ENCODE measurements around the gene RARA. TPM values are rescaled to one million over a fixed set of nuclear protein-coding genes. Genes with fewer than 3 reads are reported as not detected.

The RARA gene
- polyA plus RNA-seq, 1 experiment: 4.9 TPM

DNA sequence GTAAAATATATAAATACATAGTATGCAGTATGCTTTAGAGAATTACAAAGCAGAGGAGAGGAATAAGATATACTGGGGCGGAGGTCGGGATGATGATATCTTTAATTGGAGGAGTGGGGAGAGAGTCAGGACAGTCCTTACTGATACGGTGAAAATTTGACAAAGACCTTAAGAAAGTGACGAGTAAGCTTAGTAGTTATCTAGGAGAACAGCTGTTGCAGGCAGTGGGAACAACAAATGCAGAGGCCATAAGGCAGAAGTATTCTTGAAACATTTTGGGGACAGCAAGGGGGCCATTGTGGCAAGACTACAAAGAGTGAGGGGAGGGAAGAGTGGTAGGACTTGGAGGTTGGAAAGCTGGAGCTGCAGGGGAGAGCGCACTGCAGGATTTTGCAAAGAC, 43.6 kb upstream of the RARA start:
- DNase-seq (ENCODE audit: low read depth, low spot score): no peak
- Histone ChIP-seq H3K27ac (ENCODE audit: low read depth, low read length) (no peak overlapping the region), H3K4me3 (ENCODE audit: low read depth, low read length) (no peak overlapping the region), H3K9me3 (ENCODE audit: control insufficient read depth, insufficient read depth, low read length) (no peaks in the 10 kb centered on the region), H3K27me3 (ENCODE audit: control insufficient read depth, insufficient read depth, low read length) (no peaks in the 10 kb centered on the region)
- ChIA-PET CTCF (no interaction called here), POLR2A (no interaction called here)
- TF ChIP-seq, protein P1, sequence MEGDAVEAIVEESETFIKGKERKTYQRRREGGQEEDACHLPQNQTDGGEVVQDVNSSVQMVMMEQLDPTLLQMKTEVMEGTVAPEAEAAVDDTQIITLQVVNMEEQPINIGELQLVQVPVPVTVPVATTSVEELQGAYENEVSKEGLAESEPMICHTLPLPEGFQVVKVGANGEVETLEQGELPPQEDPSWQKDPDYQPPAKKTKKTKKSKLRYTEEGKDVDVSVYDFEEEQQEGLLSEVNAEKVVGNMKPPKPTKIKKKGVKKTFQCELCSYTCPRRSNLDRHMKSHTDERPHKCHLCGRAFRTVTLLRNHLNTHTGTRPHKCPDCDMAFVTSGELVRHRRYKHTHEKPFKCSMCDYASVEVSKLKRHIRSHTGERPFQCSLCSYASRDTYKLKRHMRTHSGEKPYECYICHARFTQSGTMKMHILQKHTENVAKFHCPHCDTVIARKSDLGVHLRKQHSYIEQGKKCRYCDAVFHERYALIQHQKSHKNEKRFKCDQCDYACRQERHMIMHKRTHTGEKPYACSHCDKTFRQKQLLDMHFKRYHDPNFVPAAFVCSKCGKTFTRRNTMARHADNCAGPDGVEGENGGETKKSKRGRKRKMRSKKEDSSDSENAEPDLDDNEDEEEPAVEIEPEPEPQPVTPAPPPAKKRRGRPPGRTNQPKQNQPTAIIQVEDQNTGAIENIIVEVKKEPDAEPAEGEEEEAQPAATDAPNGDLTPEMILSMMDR (IDR thresholded peaks at IDR 0.05; ENCODE audit: low read depth, low read length): no peak

DNA sequence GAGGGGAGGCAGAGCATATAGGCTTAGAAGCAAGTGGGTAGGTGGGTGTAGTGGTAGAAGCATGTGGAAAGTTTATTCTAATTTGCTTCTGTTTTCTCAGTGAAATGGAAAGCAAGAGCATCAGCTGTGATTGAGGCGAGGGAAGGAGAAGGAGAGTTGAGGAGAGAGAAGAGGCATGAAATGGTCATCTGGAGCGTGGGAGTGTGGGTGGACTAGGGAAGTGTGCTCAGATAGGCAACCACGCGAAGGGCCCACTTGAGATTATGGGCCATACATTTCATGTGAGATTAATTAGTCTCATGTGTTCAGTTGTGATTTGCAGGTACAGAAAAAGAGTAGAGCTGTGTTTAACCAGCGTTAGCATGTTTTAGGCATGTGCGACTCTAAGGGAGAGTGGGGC, 42.1 kb upstream of the RARA start:
- H3K27ac ChIP-seq (ENCODE audit: low read depth, low read length): no peak overlapping the region
- POLR2A ChIA-PET: interaction anchor here (1.4 kb wide), 1 partner anchor 48 kb away, joined by 3 read pairs; no protein-coding TSS in a partner anchor
- H3K9me3 ChIP-seq (ENCODE audit: control insufficient read depth, insufficient read depth, low read length): no peaks in the 10 kb centered on the region
- CTCF ChIA-PET: interaction anchor here (0.6 to 1.9 kb wide), 3 partner anchors 22 to 88 kb away, joined by 3 to 6 read pairs (median 4); partner anchors contain the start of gene WIPF2
- TF ChIP-seq, protein P1 (IDR thresholded peaks at IDR 0.05; ENCODE audit: low read depth, low read length): no peak
- H3K4me3 ChIP-seq (ENCODE audit: low read depth, low read length): no peak overlapping the region
- DNase-seq (ENCODE audit: low read depth, low spot score): no peak
- no peaks in the 10 kb centered on the region for H3K27me3 ChIP-seq (ENCODE audit: control insufficient read depth, insufficient read depth, low read length)

DNA sequence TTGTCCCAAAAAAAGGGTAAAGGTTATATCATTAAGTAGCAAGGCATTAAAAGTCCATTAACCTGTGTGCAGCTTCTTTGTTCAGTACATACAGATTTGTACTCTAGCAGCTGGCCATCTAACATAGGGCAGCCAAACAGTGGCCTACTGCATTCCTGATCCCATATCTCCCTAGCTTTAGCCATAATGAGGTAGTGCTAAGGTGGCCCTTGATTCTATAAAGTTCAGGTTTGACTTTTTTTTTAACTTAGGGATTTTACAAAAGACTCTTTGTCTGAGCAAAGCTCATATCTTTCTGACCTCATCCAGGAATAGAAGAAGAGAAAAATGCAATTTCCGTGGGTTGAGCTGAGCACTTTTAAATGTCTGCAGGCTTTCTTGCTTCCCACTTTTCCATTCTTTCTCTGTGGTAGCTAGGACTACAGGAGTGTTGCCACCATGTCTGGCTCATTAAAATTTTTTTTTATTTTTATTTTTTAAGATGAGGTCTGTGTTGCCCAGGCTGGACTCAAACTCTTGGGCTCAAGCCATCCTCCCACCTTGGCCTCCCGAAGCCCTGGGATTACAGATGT, 40.8 kb upstream of the RARA start:
- Histone ChIP-seq H3K27ac (ENCODE audit: low read depth, low read length) (no peak overlapping the region), H3K27me3 (ENCODE audit: control insufficient read depth, insufficient read depth, low read length) (no peaks in the 10 kb centered on the region), H3K9me3 (ENCODE audit: control insufficient read depth, insufficient read depth, low read length) (no peaks in the 10 kb centered on the region), H3K4me3 (ENCODE audit: low read depth, low read length) (no peak overlapping the region)
- no peak for DNase-seq (ENCODE audit: low read depth, low spot score)
- TF ChIP-seq, protein P1 (IDR thresholded peaks at IDR 0.05; ENCODE audit: low read depth, low read length): no peak
- POLR2A ChIA-PET: interaction anchor here (1.1 to 1.4 kb wide), 2 partner anchors 15 to 50 kb away, joined by 3 read pairs; no protein-coding TSS in a partner anchor
- CTCF ChIA-PET: interaction anchor here (0.5 to 1.9 kb wide), 3 partner anchors 49 to 124 kb away, joined by 3 to 6 read pairs (median 3); partner anchors contain the start of gene WIPF2

DNA sequence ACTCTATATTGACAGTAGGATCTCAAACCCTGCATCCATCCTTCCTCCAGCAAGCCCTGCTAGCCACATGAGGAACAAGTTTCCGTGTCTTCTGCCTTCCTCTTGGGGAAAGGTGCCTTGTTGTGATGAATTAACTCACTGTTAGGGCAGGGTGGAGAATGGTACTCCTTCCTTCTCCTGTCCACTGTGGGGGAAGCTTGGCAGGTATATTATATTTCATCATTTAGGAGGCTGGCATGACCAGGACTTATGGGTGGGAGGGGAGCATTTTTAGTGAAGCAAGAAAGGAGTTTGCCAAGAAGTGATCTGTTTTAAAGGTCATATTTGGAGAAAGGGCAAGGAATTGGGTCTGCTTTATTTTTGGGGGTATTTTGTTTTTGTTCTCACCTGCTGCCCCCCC, 30.6 kb upstream of the RARA start:
- H3K9me3 ChIP-seq (ENCODE audit: control insufficient read depth, insufficient read depth, low read length): no peaks in the 10 kb centered on the region
- POLR2A ChIA-PET: no interaction called here
- no peak overlapping the region for H3K27ac ChIP-seq (ENCODE audit: low read depth, low read length)
- CTCF ChIA-PET: no interaction called here
- no peak overlapping the region for H3K4me3 ChIP-seq (ENCODE audit: low read depth, low read length)
- TF ChIP-seq, protein P1 (IDR thresholded peaks at IDR 0.05; ENCODE audit: low read depth, low read length): no peak
- DNase-seq (ENCODE audit: low read depth, low spot score): no peak
- no peaks in the 10 kb centered on the region for H3K27me3 ChIP-seq (ENCODE audit: control insufficient read depth, insufficient read depth, low read length)

DNA sequence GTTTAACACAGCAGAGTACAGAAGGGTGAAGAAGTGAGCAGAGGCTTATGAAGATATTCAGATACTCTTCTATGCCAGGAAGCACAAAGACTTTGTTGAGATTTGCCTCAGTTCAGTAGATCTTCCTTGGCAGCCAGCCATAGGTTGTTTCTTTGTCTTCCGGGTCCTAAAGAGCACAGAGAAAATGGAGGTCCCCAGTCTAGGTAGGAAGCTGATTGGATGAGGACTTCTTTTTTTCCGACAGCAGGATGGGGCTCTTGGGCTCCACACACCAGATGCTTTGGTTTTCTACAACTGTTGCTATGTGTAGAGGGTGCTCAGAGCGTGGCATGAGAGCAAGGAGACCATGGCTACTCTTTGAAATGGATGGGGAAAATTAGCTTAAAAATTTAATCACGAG, 29.6 kb upstream of the RARA start:
- Histone ChIP-seq H3K27ac (ENCODE audit: low read depth, low read length) (no peak overlapping the region), H3K4me3 (ENCODE audit: low read depth, low read length) (no peak overlapping the region), H3K9me3 (ENCODE audit: control insufficient read depth, insufficient read depth, low read length) (no peaks in the 10 kb centered on the region), H3K27me3 (ENCODE audit: control insufficient read depth, insufficient read depth, low read length) (no peaks in the 10 kb centered on the region)
- TF ChIP-seq, protein P1 (IDR thresholded peaks at IDR 0.05; ENCODE audit: low read depth, low read length): no peak
- DNase-seq (ENCODE audit: low read depth, low spot score): no peak
- POLR2A ChIA-PET: no interaction called here
- CTCF ChIA-PET: no interaction called here

Measured in AG04450 (cell line).